GM21786 (cell line): ENCODE results near the gene ZNF831.

Experiments used
- ATAC-seq: cut with Tn5 transposase; IDR thresholded peaks from one replicate; pipeline ENCODE4 v1.9.1; 2021; ENCODE audit not compliant: unreplicated experiment

ZNF831 gene

GRCh38 chr20:59163631-59164530, at the start of gene ZNF831:
ZNF831 (plus strand) TSS chr20:59163821; CDS start chr20:59191020, 27,199 bp downstream.
- no peak for ATAC-seq

GRCh38 chr20:59117526-59117925, 46.1 kb upstream of the ZNF831 start:
- ATAC-seq, result no peak

- no peak for ATAC-seq
Observed at GRCh38 chr20:59118855-59119254, 44.8 kb upstream of the ZNF831 start.

DNA sequence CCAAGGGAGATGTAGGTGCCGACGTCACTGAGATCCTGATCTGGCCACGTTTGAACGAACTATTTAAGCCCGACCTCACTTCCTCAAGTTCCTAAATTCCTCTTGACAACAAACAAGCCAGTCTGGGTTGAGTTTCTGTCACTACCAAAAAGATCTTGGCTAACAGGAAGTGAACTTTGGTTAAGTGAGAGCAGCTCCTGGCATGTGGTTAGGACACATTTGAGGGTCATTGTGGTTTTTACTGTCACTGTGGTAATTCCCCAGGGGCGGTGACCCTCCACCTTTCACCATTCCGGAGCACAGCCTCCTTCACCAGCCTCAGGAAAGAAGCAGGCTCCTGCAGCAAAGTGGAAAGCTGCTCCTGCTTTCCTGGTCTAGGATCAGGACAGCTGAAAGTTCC, 43.1 kb upstream of the ZNF831 start:
- ATAC-seq, result no peak

- ATAC-seq, result no peak
Observed at GRCh38 chr20:59120919-59121318, 42.7 kb upstream of the ZNF831 start.

GRCh38 chr20:59121714-59122565, 41.7 kb upstream of the ZNF831 start:
- no peak for ATAC-seq

DNA sequence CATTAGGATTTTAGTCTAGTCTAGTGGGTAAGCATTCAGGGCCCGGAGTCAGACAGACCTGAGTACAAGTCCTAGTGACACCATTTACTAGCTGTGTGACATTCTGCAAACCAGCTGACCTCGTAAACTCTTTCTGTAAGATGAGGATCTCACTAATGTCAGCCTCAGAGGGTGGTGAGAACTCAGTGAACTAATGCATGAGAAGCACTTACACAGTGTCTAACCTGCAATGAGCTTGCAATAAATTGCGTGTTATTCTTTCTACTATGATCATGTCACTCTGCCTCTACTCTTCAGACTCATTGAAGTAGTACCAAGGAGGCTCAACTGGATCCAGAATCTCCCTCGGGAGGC, 41.1 kb upstream of the ZNF831 start:
- no peak for ATAC-seq

DNA sequence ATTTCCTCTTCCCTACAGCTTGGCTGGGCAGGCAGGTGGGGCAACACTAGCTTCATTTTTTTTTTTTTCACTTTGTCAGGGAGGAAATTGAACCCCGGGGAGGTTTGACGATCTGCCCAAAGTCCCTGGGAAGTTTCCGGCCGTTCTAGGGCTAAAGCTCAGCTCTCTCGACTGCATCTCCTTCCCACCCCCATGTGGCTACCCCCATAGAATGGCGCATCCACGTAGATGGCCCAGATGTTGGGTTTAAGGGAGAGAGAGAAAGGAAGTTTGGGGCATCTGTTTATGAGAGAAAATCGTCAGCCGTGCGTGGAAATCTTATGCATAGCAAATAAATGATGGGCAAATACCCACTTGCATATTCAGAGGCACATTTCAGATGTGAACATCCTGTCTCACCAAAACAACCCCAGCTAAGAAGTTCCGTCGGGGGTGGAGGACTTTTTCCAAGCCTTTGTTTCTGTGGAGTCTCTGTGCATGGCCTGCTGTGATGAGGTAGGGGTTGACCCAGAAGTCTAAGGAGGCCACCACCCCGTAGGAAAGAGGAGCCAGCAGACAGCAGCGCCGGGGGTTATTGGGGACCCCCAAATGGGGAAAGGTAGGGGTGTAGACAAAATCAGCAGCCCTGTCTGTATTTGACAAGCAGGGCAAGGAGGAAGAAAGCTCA, 40.5 kb upstream of the ZNF831 start:
- no peak for ATAC-seq

GRCh38 chr20:59123678-59124255, 39.9 kb upstream of the ZNF831 start:
- ATAC-seq, result no peak

GRCh38 chr20:59124296-59125029, 39.2 kb upstream of the ZNF831 start:
- no peak for ATAC-seq

DNA sequence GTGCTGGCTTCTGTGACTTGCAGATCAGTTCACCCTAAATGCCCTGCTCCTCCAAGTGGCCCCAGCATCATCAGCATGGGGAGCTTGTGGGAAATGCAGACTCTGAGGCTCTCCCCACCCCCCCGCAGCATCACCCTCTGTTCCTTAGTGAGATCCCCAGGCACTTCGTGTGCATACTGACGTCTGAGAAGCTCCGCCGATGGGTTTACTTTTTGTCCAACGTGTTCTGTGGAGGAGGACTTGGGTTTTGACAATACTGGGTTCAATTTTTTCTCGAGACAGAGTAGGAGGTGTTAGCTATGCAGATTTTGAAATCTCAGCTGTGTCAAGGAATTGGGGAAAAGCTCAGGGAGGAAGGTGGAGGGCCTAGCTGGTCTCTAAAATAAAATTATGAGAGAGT, 38.3 kb upstream of the ZNF831 start:
- no peak for ATAC-seq

DNA sequence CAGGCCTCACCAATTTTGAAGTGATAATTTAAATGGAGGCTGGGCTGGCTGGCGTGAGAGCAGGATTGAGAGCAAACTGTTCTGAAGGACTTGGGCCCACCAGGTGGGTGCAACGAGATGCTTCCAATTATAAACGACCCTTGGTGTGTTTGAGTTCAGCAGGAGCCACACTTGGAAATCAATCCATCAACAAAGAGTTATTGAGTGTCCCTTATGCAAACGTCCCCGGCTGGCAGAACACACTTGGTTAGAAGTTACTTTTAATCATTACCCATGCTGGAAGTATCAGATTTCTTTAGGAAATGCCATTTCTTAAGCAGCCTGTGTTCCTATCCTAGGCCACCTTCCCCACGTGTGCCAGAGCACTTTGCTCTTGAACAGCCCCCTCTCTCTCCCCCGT, 37.8 kb upstream of the ZNF831 start:
- no peak for ATAC-seq

DNA sequence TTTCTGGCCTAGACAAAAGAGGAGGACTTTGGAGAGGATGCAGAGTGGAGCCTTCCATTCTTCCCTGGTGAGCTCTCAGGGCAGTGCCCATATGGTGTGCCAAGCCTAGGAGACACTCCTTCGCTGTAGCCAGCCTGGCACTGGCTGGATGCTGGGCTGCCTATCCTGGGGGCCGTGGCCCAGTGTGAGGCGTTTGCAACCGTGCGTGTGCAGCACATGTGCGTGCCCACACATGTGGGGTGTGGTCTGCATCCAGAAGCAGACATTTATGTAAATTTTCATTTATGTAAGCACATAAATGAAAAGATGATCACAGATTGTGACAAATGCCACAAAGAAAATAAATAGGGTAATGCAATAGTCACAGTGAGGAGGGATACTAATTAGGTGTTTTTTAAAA, 35.8 kb upstream of the ZNF831 start:
- no peak for ATAC-seq

DNA sequence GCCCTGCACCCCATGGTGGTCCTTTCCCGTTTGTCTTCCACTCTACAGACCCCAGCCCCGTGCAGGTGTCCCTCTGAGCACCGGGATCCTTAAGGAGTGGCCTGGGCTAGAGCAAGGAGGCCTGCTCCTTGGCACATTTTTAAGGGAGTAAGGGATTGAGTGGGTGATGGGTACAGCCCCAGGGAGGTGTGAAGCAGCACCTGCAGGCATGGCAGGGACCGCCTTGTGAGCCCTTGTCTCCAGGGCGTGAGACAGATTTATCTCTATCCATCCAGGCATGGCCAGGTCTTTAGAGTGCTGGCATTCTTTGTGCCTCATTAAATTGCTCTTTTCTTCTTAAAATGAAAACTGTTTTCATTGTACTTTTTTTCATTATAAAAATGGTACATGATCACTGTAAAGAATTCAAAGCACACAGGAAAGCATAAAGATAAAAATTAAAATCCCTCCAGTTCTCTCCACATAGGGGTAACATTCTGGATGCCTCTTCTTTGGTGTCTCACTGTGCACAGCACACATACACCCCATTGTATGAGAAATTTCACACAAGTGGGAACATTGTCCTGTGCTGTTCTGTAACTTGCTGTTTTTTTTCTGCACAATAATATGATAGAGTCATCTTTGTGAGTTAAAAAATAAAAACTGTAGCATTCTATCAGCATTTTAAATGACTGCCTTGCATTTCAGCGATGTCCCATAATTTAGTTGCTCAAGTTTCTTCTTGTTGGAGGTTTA, 31.9 kb upstream of the ZNF831 start:
- ATAC-seq, result no peak

DNA sequence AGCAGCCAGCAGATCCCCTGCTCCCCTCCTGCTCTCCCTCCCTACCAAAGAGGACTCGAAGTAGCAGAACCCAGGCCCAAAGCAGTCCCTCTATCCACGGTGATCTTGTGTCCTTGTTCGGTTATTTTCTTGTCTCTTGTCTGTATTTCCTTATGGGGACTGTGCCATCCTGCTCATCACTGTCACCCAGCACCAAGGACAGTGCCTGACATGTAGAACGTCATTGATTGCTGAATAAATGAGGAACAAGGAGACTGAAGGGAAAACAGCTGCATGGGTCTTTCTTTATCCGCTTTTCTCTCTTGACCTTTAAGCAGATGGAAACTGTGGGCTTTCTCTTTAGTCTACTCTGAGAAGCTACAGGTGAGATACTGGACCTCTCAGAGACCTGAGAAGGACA, 29.4 kb upstream of the ZNF831 start:
- no peak for ATAC-seq

- no peak for ATAC-seq
Observed at GRCh38 chr20:59135093-59135492, 28.5 kb upstream of the ZNF831 start.

GRCh38 chr20:59136027-59136426, 27.6 kb upstream of the ZNF831 start:
- ATAC-seq, result no peak

GRCh38 chr20:59137532-59137931, 26.1 kb upstream of the ZNF831 start:
- ATAC-seq, result no peak

DNA sequence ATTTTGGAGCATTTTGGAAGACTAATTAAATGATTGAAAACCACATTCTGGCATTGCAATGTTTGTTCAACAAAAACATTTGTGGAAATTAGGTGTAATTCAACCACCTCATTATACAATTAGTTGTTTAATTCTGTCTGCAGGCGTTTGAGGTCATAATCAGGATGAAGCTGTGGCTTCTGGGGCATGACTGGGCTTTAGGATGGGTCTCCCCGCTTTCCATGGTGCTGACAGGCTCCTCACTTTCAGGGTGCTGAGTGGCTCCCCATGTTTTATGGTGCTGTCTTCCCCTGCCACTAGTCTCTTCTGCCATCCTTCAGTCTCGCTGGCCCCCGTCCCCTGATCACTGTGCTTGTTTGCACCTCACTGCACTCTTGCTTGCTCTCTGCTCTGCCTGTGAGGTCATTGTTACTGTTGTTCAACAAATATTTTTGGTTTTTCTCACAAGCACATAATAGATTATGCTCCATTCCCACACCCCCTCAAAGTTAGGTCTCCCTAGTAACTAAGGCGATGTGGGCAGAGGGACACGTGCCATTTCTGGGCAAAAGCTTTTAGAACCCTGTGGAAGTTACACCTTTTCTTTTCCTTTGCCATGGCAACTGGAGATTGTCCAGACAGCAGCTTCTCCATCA, 25.4 kb upstream of the ZNF831 start:
- no peak for ATAC-seq
